Measurements from ENCODE around the gene C16orf96.

DNA sequence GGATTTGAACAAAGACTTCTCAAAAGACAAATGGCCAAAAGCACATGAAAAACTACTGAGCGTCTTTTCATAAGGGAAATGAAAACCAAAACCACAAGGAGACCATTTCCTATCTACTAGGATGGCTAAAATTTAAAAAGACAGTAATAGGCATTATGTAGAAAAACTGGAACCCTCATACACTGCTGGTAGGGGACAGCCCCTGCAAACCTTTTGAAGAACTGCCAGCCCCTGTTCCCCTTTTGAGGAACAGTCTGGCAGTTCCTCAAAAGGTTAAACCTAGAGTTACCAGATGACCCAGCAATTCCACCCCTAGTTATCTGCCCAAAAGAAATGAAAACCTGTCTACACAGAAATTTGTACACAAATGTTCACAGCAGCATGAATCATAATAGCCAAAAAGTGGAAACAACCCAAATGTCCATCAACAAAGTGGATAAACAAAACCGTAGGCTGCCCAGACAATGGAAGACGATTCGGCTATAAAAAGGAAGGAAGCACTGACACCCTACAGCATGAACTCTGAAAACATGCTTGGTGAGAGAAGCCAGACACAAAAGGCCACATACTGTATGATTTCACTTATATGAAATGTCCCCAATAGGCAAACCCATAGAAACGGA lies 40.4 kb upstream of the C16orf96 start:
- no peak for TF ChIP-seq EZH2 (IDR thresholded peaks at IDR 0.05; ENCODE audit: borderline replicate concordance, insufficient read depth, low read depth, low read length, poor library complexity, severe bottlenecking)
- TF ChIP-seq, protein P1, sequence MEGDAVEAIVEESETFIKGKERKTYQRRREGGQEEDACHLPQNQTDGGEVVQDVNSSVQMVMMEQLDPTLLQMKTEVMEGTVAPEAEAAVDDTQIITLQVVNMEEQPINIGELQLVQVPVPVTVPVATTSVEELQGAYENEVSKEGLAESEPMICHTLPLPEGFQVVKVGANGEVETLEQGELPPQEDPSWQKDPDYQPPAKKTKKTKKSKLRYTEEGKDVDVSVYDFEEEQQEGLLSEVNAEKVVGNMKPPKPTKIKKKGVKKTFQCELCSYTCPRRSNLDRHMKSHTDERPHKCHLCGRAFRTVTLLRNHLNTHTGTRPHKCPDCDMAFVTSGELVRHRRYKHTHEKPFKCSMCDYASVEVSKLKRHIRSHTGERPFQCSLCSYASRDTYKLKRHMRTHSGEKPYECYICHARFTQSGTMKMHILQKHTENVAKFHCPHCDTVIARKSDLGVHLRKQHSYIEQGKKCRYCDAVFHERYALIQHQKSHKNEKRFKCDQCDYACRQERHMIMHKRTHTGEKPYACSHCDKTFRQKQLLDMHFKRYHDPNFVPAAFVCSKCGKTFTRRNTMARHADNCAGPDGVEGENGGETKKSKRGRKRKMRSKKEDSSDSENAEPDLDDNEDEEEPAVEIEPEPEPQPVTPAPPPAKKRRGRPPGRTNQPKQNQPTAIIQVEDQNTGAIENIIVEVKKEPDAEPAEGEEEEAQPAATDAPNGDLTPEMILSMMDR (IDR thresholded peaks at IDR 0.05), result no peak
